ENCODE results near the gene KLHDC8B. TPM values are rescaled to one million over a fixed set of nuclear protein-coding genes. Genes with fewer than 3 reads are reported as not detected.

Gene KLHDC8B
- total RNA-seq, 1 donor from 2014 or later: 53.5 TPM

DNA sequence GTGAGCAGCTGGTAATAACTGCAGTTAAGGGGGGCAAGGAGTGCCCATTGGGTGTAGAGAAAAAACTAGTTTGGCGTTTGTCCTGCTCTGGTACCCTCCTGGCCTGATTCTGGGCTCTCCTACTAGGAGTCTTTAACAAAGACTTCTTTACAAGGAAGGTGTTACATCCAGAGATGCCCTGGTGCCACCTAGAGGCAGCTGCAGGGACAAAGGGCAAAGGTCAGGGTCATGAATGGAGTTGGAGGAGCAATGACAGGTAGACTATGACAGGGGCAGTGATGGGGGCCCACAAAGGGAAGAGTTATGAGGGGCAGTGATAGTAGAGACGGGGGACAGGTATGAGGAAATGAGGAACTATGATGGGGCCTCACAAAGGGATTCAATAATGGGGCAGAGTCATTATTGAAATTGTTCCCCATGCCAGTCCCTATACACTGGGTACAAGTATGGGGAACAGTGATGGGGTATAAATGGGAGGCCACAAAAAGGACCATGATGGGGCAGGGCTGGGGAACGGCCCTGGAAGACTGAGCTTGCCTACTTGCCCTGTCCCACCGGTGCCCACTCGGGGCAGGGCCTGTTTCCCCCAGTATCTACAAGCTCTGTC lies 13.2 kb upstream of the KLHDC8B start:
- no peak for DNase-seq (ENCODE audit: low spot score)

GRCh38 chr3:49158792-49159191 lies 12.6 kb upstream of the KLHDC8B start:
- DNase-seq (ENCODE audit: low spot score): no peak

- no peak for DNase-seq (ENCODE audit: low spot score)
Measured at GRCh38 chr3:49161197-49161596, 10.2 kb upstream of the KLHDC8B start.

DNA sequence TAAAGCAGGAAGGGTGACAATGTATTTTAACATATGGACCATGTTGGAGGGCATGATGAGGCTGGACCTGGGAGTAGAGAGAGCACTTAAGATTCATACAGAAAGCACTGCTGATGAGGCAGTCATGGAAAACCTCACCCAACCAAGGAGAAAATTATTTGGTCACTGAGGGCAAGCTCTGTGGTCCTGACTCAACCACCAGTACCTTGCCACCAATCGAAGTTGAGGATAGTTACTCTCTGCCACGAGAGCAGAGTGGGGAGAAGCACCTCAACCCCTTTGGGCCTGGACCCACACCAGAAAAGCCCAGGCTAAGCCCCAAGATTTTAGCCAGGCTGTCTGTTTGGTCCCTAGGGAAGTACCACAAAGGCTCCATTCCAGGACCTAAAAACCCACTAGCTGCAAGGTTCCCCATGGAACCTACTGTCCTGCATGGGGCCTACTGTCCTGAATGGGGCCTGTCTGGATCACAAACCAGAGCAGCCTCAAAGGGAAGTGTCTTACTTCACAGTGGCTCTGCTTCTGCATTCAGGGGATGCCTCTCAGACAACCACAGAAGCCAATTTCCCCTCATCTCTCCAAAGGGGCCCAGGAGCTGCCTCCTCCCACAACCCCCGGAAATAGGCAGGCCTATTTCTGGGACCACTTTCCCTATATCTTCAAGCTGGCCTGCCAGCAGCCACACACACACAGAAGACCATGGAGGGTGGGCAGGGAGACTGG lies 9.4 kb upstream of the KLHDC8B start:
- DNase-seq (ENCODE audit: low spot score): no peak

DNA sequence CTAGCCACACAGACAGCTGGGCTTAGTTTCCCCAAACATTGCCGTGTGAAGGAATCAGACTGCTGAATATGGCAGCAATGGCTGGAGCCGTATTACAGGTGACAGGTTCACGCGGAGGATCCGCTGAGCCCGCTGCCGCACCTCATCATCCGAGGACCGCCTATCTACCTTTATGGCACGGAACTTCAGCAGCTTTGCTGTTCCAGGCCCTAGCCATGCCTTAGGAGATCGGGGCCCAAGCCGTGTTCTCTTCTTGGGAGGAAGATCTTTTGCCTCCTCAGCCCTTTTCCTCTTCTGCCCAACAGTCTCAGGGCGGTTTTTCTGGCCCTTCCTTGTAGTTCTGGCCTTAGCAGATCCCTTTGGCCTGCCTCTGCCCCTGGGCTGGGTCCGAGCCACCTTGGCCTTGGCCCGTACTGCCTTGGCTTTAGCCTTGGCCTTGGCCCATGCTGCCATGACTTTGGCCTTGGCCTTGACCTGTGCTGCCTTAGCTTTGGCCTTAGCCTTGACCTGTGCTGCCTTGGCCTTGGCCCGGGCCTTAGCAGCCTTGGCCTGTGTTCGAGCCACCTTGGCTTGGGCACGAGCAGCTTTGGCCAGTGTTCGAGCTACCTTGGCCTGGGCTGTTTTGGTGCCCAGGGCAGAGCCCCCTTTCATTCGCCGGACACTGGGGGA lies 8.5 kb upstream of the KLHDC8B start:
- DNase-seq (ENCODE audit: low spot score): no peak

DNA sequence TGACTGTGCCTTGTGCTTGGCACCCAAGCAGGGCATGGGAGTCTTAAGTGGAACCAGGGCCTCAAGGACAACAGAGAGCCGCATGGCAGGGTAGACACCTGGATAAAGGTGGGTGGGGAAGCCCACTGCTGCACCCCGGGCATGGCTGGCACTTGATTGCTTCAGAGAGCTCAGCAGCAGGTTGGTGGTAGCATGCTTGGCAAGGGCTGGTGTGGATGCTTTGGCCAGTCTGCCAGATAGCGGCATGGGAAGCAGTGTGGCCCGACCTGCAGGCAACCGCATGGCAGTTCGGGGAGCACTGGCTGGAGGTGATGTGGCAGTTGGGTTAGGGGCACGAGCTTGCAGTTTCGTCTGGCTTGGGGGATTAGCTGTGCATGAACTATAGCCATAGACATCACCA lies 7.8 kb upstream of the KLHDC8B start:
- no peak for DNase-seq (ENCODE audit: low spot score)

DNA sequence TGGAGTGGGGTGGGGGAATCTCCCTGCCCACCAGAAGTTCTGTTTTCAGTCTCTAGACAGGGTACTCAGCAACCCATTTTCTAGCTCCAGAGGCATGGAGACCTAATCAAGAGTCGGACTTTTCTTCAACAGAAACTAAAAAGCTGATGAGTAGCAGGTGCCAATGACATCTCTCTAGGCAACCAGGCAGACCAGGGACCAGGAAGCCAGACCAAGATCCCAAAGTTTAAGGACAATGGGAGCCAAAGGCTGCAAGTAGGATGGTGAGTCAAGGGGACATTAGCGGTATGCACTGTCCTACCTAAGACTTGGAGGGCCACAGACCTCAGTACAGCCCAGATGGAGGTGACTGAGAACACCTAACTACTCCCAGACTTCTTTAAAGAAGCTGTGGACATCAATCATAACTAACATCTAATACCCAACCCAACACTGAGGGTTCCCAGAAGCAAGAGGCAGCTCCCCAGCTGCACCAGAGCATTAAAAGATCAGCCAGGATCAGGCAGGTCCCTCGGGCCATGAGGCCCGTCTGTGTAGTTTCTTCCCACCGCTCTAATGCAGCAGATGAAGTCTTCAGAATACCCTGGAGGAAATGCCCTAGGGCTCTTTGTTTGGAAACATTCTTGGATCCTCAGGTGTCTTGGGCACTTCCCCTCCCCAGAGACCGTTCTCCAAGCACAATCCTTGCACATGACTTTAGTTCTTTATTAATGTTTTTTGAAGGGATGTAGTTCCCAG lies 6.2 kb upstream of the KLHDC8B start:
- DNase-seq (ENCODE audit: low spot score): no peak

- DNase-seq (ENCODE audit: low spot score): peak; percentile 95
Measured at GRCh38 chr3:49165771-49166751, 5.3 kb upstream of the KLHDC8B start, which contains the start of gene CCDC71. Gene CCDC71 (minus strand): TSS chr3:49166331. CDS start chr3:49164208, 2,123 bp downstream.

DNA sequence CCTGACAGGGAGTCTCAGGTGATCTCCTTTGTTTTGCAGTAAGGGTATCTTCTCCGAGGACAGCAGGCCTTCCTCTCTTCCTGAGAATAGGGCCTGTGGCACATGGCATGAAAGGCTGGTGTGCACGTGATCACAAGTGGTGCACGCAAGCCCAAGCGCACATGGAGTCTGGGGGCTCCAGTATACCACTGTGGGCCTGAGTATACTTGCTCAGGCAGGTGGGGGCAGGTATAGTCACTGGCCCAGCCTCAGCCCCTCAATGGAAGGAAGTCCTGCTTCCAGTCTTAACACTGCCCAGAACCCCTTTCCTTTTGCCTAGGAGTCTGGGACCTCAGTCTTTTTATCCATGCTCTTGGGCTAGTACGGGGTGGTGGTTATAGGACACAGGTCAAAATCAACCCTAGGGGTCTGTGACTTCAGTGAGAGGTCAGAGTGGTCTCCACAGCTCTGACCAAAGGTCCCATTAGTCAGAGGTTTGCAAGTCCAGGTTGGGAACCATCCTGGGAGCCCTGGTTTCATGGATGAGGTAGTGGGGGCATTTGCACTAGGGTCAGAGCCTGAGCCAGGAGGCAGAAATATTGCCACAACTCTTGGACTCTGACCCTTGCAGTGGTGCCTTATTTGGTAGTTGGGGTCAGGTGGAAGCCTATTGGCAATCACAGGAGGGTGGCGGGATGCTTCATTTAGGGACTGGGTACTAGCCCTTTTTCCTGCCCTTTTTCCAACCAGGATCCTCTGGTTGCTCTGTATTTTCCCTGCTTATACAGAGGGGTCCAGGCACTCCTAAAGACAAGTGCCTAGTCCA lies 4.4 kb upstream of the KLHDC8B start:
- no peak for DNase-seq (ENCODE audit: low spot score)

DNA sequence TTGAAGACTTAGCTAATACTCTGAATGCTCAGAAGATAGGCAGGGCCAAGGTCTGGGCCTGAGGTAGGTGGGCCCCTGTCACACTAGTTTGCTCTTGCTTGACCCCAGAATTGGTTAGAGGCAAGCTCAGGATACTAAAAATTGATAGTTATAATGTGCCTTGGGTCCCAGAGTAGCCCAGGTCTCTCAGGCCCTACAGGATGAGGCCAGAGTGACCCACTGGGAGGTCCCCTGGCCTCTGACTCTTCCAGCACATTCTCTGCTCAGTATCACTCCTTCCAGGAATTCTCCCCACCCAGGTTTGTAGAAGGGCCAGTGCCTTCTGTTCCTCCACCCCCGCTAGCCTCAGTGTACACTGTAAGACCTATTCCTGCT lies 667 bp upstream of the KLHDC8B start:
- DNase-seq (ENCODE audit: low spot score): no peak

- DNase-seq (ENCODE audit: low spot score): no peak
Measured at GRCh38 chr3:49171775-49172500, 540 bp downstream of the KLHDC8B start.

DNA sequence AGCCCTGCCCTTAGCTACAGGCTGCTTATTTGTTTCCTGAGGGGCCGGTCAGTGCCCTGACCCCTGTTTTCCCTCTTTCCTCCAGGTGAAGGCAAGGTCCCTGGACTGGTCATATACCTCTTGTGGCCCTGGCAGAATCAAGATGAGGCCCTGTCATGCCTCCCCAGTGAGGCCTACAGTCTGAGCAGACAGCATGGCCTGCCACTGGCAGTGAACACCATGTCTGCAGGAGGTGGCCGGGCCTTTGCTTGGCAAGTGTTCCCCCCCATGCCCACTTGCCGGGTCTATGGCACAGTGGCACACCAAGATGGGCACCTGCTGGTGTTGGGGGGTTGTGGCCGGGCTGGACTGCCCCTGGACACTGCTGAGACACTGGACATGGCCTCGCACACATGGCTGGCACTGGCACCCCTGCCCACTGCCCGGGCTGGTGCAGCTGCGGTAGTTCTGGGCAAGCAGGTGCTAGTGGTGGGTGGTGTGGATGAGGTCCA lies 1.2 kb downstream of the KLHDC8B start:
- no peak for DNase-seq (ENCODE audit: low spot score)

GRCh38 chr3:49173116-49173791 lies 1.9 kb downstream of the KLHDC8B start:
- no peak for DNase-seq (ENCODE audit: low spot score)

- no peak for DNase-seq (ENCODE audit: low spot score)
Measured at GRCh38 chr3:49173792-49174170, 2.4 kb downstream of the KLHDC8B start.

GRCh38 chr3:49174397-49174985 lies 3.1 kb downstream of the KLHDC8B start:
- DNase-seq (ENCODE audit: low spot score): no peak

GRCh38 chr3:49175530-49175929 lies 4.1 kb downstream of the KLHDC8B start:
- no peak for DNase-seq (ENCODE audit: low spot score)

- DNase-seq (ENCODE audit: low spot score): no peak
Measured at GRCh38 chr3:49177073-49177472, 5.7 kb downstream of the KLHDC8B start.

GRCh38 chr3:49180116-49180515 lies 8.7 kb downstream of the KLHDC8B start:
- no peak for DNase-seq (ENCODE audit: low spot score)

Measured in mesenteric fat pad (tissue), 1 donor.